ENCODE results near the gene PRRT4. TPM values are rescaled to one million over a fixed set of nuclear protein-coding genes. Genes with fewer than 3 reads are reported as not detected.

The PRRT4 gene
- total RNA-seq, 1 donor from 2014 or later: 3.1 TPM

DNA sequence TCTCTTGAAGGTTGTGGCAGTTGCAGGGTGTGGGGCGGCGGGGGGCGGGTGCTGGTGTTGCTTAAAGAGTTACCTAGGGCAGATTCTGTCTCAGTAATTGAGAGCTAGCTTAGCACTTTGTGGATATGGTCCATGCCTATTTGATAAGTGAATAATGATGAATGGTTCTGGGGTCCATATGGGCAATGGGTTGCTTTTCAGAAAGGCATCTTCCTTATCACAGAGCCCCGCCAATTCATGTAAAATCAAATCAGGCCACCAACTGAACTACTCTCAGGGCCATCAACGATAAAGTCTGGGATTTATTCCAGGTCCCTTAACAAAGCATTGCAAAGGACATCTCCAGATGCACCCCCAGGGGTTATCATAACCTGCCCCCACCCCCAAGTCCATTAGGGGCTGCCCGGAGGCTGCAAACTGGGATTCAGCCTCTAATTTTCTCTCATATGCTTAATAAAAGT, 1.8 kb upstream of the PRRT4 start:
- no peak overlapping the region for H3K27ac Mint-ChIP-seq (ENCODE audit: unreplicated experiment)
- TF ChIP-seq, protein P1, sequence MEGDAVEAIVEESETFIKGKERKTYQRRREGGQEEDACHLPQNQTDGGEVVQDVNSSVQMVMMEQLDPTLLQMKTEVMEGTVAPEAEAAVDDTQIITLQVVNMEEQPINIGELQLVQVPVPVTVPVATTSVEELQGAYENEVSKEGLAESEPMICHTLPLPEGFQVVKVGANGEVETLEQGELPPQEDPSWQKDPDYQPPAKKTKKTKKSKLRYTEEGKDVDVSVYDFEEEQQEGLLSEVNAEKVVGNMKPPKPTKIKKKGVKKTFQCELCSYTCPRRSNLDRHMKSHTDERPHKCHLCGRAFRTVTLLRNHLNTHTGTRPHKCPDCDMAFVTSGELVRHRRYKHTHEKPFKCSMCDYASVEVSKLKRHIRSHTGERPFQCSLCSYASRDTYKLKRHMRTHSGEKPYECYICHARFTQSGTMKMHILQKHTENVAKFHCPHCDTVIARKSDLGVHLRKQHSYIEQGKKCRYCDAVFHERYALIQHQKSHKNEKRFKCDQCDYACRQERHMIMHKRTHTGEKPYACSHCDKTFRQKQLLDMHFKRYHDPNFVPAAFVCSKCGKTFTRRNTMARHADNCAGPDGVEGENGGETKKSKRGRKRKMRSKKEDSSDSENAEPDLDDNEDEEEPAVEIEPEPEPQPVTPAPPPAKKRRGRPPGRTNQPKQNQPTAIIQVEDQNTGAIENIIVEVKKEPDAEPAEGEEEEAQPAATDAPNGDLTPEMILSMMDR (conservative IDR thresholded peaks at IDR 0.05): no peak
- H3K4me1 Mint-ChIP-seq: peaks cover 18% of the 10 kb centered on the region
- H3K9me3 Mint-ChIP-seq: no peaks in the 10 kb centered on the region
- no peak for DNase-seq (ENCODE audit: low read depth, low spot score)
- peak overlapping the region; percentile 45 for H3K4me3 Mint-ChIP-seq
- no peaks in the 10 kb centered on the region for H3K36me3 Mint-ChIP-seq (ENCODE audit: low read depth)
- peaks cover 86% of the 10 kb centered on the region for H3K27me3 Mint-ChIP-seq (ENCODE audit: low read depth)

DNA sequence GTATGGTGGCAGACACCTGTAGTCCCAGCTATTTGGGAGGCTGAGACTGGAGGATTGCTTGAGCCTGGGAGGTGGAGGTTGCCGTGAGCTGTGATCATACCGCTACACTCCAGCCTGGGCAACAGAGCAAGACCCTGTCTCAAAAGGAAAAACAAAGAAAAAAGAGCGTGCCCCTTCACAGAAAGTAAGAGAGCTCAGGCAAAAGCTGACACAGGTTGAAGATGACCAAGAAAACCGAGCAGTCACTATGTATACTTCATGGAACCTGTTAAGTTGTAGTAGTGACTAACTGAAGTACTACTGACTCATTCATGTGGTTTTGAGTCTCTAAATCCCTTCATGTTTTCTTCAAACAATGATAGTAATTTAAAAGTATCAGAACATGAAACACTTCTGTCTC, 1.2 kb upstream of the PRRT4 start:
- H3K27me3 Mint-ChIP-seq (ENCODE audit: low read depth): peaks cover 87% of the 10 kb centered on the region

DNA sequence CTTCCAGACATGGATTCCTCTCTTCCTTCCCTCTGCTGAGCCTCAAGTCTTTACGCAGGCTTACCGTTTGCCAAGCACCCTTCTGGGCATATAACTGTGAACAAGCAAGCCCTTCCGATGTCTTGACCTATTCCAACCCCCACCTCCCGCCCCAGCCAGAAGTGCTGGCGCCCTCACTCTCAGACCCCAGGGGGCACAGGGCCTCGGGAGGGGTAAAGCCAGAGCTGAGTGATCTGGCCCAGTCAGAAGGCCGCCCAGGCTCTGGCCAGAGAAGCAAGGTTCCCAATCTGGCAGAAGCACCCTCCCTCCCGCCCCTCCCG, 1.2 kb downstream of the PRRT4 start:
- H3K4me3 Mint-ChIP-seq: peak overlapping the region; percentile 83
- H3K4me1 Mint-ChIP-seq: peaks cover 34% of the 10 kb centered on the region
- no peak for DNase-seq (ENCODE audit: low read depth, low spot score)
- TF ChIP-seq, protein P1 (conservative IDR thresholded peaks at IDR 0.05): no peak
- no peak overlapping the region for H3K27ac Mint-ChIP-seq (ENCODE audit: unreplicated experiment)
- no peaks in the 10 kb centered on the region for H3K9me3 Mint-ChIP-seq
- H3K27me3 Mint-ChIP-seq (ENCODE audit: low read depth): peaks cover 70% of the 10 kb centered on the region
- no peaks in the 10 kb centered on the region for H3K36me3 Mint-ChIP-seq (ENCODE audit: low read depth)

More for the DNA sequence above, 1.2 kb upstream of the PRRT4 start:
- TF ChIP-seq, protein P1 (conservative IDR thresholded peaks at IDR 0.05): no peak
- DNase-seq (ENCODE audit: low read depth, low spot score): no peak
- peak overlapping the region; percentile 66 for H3K4me3 Mint-ChIP-seq
- H3K36me3 Mint-ChIP-seq (ENCODE audit: low read depth): no peaks in the 10 kb centered on the region
- no peak overlapping the region for H3K27ac Mint-ChIP-seq (ENCODE audit: unreplicated experiment)
- peaks cover 23% of the 10 kb centered on the region for H3K4me1 Mint-ChIP-seq
- no peaks in the 10 kb centered on the region for H3K9me3 Mint-ChIP-seq

DNA sequence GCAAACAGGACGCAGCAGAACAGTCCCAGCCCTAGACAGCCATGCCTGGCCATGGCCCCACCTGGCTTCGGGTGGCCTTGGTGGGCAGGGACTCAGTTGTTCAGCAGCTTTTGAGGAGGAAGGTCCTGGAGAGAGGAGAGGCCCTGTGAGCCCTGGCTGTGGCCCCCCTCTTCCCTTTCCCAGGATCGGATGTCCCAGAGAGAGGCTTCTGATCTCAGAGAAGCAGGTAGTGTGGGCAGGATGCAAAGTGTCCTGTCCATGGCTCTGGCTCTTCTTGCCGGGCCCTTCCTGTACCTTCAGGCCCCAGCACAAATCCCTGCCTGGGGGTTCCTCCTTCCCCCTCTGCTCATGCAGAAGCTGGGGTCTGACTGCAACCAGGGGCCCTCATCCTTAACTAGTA, 1.6 kb downstream of the PRRT4 start:
- Mint-ChIP-seq H3K9me3 (no peaks in the 10 kb centered on the region), H3K4me3 (peak overlapping the region; percentile 83), H3K27ac (ENCODE audit: unreplicated experiment) (no peak overlapping the region), H3K4me1 (peaks cover 34% of the 10 kb centered on the region), H3K27me3 (ENCODE audit: low read depth) (peaks cover 66% of the 10 kb centered on the region), H3K36me3 (ENCODE audit: low read depth) (no peaks in the 10 kb centered on the region)
- TF ChIP-seq, protein P1 (conservative IDR thresholded peaks at IDR 0.05): no peak
- no peak for DNase-seq (ENCODE audit: low read depth, low spot score)

DNA sequence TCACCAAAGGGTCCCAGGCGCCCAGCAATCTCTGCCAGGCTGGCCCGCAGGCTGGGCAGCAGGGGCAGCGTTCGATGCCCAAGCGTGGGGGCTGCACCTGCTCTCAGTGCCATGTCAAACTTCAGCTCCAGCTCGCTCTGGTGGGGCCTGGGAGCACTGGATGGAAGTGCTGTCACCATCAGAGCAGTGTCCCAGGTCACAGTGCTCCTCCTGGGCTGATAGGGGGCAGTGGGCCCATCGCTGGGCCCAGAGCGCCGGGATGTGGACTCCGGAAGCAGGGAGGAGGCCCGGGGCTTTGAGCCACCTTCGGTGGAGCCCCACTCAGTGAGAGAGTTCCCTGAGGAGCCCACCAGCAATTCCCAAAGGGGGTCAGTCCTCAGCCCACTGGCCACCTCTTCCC, 2.2 kb downstream of the PRRT4 start:
- no peaks in the 10 kb centered on the region for H3K36me3 Mint-ChIP-seq (ENCODE audit: low read depth)
- TF ChIP-seq, protein P1 (conservative IDR thresholded peaks at IDR 0.05): no peak
- no peak overlapping the region for H3K27ac Mint-ChIP-seq (ENCODE audit: unreplicated experiment)
- peaks cover 60% of the 10 kb centered on the region for H3K27me3 Mint-ChIP-seq (ENCODE audit: low read depth)
- peaks cover 34% of the 10 kb centered on the region for H3K4me1 Mint-ChIP-seq
- no peaks in the 10 kb centered on the region for H3K9me3 Mint-ChIP-seq
- H3K4me3 Mint-ChIP-seq: peak overlapping the region; percentile 83
- no peak for DNase-seq (ENCODE audit: low read depth, low spot score)

DNA sequence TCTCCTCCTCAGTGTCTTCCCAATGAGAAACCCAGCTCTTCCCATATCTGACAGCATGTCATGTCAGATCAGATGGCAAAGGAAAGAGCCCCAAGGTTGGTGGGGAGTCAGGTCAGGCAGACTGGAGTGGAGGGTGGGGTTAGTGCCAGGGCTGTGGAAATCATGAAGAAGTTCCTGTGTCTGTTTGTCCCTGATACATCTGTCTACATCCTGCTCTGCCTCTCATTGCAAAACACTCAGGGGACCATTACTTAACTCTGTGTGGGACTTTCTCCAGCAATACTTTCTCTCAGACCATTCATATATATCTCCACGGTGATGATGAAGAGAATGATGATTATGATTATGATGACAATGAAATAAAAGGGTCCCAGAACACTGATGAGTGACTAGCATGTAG, 3.3 kb downstream of the PRRT4 start:
- TF ChIP-seq, protein P1 (conservative IDR thresholded peaks at IDR 0.05): no peak
- Mint-ChIP-seq H3K4me1 (peaks cover 37% of the 10 kb centered on the region), H3K27me3 (ENCODE audit: low read depth) (peaks cover 55% of the 10 kb centered on the region), H3K36me3 (ENCODE audit: low read depth) (no peaks in the 10 kb centered on the region), H3K9me3 (no peaks in the 10 kb centered on the region), H3K27ac (ENCODE audit: unreplicated experiment) (no peak overlapping the region), H3K4me3 (no peak overlapping the region)
- no peak for DNase-seq (ENCODE audit: low read depth, low spot score)

All from neural crest cell (in vitro differentiated cells).